Measurements from ENCODE around the gene ZNF624.

ZNF624 gene

GRCh38 chr17:16649585-16649984 is 4.1 kb downstream of the ZNF624 start:
- no peak for DNase-seq
- Mint-ChIP-seq H3K4me3 (no peak overlapping the region), H3K27me3 (no peaks in the 10 kb centered on the region), H3K9me3 (no peaks in the 10 kb centered on the region), H3K36me3 (ENCODE audit: low read depth) (peaks cover 29% of the 10 kb centered on the region), H3K4me1 (ENCODE audit: low read depth) (peaks cover 21% of the 10 kb centered on the region), H3K27ac (no peak overlapping the region)

- Mint-ChIP-seq H3K9me3 (peaks cover 16% of the 10 kb centered on the region), H3K36me3 (ENCODE audit: low read depth) (peaks cover 87% of the 10 kb centered on the region), H3K4me3 (no peak overlapping the region), H3K4me1 (ENCODE audit: low read depth) (peaks cover 2% of the 10 kb centered on the region), H3K27me3 (no peaks in the 10 kb centered on the region), H3K27ac (no peak overlapping the region)
- DNase-seq: no peak
Observed at GRCh38 chr17:16639438-16639837, 14.2 kb downstream of the ZNF624 start.

GRCh38 chr17:16623282-16623681 is 30.4 kb downstream of the ZNF624 start:
- Mint-ChIP-seq H3K9me3 (peaks cover 63% of the 10 kb centered on the region), H3K4me1 (ENCODE audit: low read depth) (no peaks in the 10 kb centered on the region), H3K27me3 (no peaks in the 10 kb centered on the region), H3K27ac (no peak overlapping the region), H3K4me3 (no peak overlapping the region), H3K36me3 (ENCODE audit: low read depth) (peaks cover 81% of the 10 kb centered on the region)
- no peak for DNase-seq

DNA sequence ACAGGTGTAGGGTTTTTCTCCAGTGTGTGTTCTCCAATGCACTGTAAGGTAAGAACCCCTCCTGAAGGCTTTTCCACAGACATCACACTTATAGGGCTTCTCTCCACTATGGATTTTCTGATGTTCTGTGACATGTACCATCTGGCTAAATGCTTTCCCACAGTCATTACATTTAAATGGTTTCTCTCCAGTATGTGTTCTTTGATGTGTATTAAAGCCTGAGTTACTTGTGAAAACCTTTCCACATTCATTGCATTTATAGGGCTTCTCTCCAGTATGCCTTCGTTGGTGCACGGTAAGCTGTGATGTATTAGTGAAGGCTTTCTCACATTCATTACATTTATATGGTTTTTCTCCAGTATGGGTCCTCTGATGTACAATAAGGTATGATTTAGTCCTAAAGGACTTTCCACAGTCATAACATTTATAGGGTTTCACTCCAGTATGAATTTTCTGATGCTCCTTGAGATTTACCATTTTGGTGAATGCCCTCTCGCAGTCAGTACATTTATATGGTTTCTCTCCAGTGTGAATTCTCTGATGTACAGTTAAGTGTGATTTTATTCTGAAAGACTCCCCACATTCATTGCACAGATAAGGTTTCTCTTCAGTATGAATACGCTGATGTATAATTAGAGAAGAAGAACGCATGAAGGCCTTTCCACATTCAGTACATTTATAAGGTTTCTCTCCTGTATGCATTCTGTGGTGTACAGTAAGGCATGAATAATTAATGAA is 30.9 kb downstream of the ZNF624 start:
- Mint-ChIP-seq H3K9me3 (peaks cover 60% of the 10 kb centered on the region), H3K27ac (no peak overlapping the region), H3K36me3 (ENCODE audit: low read depth) (peaks cover 76% of the 10 kb centered on the region), H3K27me3 (no peaks in the 10 kb centered on the region), H3K4me1 (ENCODE audit: low read depth) (no peaks in the 10 kb centered on the region), H3K4me3 (no peak overlapping the region)
- no peak for DNase-seq

GRCh38 chr17:16617481-16618060 is 36.1 kb downstream of the ZNF624 start:
- no peak overlapping the region for H3K27ac Mint-ChIP-seq
- H3K36me3 Mint-ChIP-seq (ENCODE audit: low read depth): peaks cover 36% of the 10 kb centered on the region
- no peak for DNase-seq
- peaks cover 57% of the 10 kb centered on the region for H3K9me3 Mint-ChIP-seq
- no peak overlapping the region for H3K4me3 Mint-ChIP-seq
- no peaks in the 10 kb centered on the region for H3K4me1 Mint-ChIP-seq (ENCODE audit: low read depth)
- H3K27me3 Mint-ChIP-seq: no peaks in the 10 kb centered on the region

- peaks cover 12% of the 10 kb centered on the region for H3K27me3 Mint-ChIP-seq
- no peak for DNase-seq
- peaks cover 9% of the 10 kb centered on the region for H3K9me3 Mint-ChIP-seq
- H3K4me1 Mint-ChIP-seq (ENCODE audit: low read depth): no peaks in the 10 kb centered on the region
- no peaks in the 10 kb centered on the region for H3K36me3 Mint-ChIP-seq (ENCODE audit: low read depth)
- H3K27ac Mint-ChIP-seq: no peak overlapping the region
- H3K4me3 Mint-ChIP-seq: no peak overlapping the region
Observed at GRCh38 chr17:16599537-16599936, 54.1 kb downstream of the ZNF624 start.

- H3K27me3 Mint-ChIP-seq: peaks cover 34% of the 10 kb centered on the region
- no peaks in the 10 kb centered on the region for H3K36me3 Mint-ChIP-seq (ENCODE audit: low read depth)
- H3K4me3 Mint-ChIP-seq: no peak overlapping the region
- H3K27ac Mint-ChIP-seq: no peak overlapping the region
- H3K9me3 Mint-ChIP-seq: no peaks in the 10 kb centered on the region
- no peak for DNase-seq
- peaks cover 7% of the 10 kb centered on the region for H3K4me1 Mint-ChIP-seq (ENCODE audit: low read depth)
Observed at GRCh38 chr17:16593356-16594102, 60.1 kb downstream of the ZNF624 start.

DNA sequence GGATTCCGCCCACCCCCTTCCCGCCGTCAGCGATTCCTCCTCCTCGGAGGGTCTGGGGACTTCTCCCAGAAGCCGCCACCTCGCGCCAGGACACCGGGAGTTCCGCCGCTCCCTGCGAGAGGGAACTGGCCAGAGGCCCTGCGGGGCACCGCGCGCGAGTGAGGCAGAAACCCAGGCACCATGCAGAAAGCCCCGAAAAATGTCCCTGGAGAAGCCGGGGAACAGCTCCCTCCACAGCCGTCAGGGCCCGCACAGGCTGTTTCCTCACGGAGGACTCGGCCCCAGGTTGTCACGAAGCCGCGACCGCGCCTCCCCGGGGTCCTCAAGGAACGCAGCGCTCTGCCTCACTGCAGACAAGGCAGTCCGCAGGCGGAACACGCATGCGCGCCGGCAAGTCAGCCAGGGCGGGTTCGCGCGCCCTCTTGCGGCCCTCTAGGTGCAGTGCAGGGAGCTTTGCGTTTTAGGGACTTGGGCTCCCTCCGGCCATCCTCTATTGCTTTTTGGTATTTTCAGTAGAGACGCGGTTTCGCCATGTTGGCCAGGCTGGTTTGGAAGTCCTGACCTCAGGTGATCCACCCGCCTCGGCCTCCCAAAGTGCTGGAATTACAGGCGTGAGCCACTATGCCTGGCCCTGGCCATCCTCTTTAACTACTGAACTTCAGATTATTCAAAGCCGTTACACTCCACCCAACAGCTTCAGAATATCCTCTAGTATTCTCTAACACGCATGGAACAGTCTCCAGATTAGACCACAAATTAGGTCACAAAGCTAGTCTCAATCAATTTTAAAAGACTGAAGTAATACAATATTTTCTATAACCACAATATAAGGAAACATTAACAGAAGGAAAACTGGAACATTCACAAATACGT is 64.3 kb downstream of the ZNF624 start:
- Mint-ChIP-seq H3K36me3 (ENCODE audit: low read depth) (no peaks in the 10 kb centered on the region), H3K4me3 (peak overlapping the region; percentile 68), H3K27me3 (peaks cover 43% of the 10 kb centered on the region), H3K27ac (no peak overlapping the region), H3K4me1 (ENCODE audit: low read depth) (peaks cover 15% of the 10 kb centered on the region), H3K9me3 (no peaks in the 10 kb centered on the region)
- DNase-seq: peak; percentile 94

GRCh38 chr17:16585796-16586195 is 67.9 kb downstream of the ZNF624 start:
- DNase-seq: no peak
- peaks cover 27% of the 10 kb centered on the region for H3K4me1 Mint-ChIP-seq (ENCODE audit: low read depth)
- no peak overlapping the region for H3K4me3 Mint-ChIP-seq
- H3K27me3 Mint-ChIP-seq: peaks cover 32% of the 10 kb centered on the region
- H3K36me3 Mint-ChIP-seq (ENCODE audit: low read depth): no peaks in the 10 kb centered on the region
- no peaks in the 10 kb centered on the region for H3K9me3 Mint-ChIP-seq
- H3K27ac Mint-ChIP-seq: no peak overlapping the region

- DNase-seq: peak; percentile 94
- Mint-ChIP-seq H3K36me3 (ENCODE audit: low read depth) (no peaks in the 10 kb centered on the region), H3K4me3 (peak overlapping the region; percentile 76), H3K9me3 (no peaks in the 10 kb centered on the region), H3K4me1 (ENCODE audit: low read depth) (peaks cover 24% of the 10 kb centered on the region), H3K27me3 (peaks cover 34% of the 10 kb centered on the region), H3K27ac (peak overlapping the region; percentile 63)
Observed at GRCh38 chr17:16584273-16584995, 69.2 kb downstream of the ZNF624 start.

- H3K4me1 Mint-ChIP-seq (ENCODE audit: low read depth): peaks cover 22% of the 10 kb centered on the region
- no peak for DNase-seq
- H3K4me3 Mint-ChIP-seq: peak overlapping the region; percentile 76
- no peaks in the 10 kb centered on the region for H3K36me3 Mint-ChIP-seq (ENCODE audit: low read depth)
- H3K27ac Mint-ChIP-seq: peak overlapping the region; percentile 63
- H3K9me3 Mint-ChIP-seq: no peaks in the 10 kb centered on the region
- H3K27me3 Mint-ChIP-seq: peaks cover 39% of the 10 kb centered on the region
Observed at GRCh38 chr17:16583781-16584180, 69.9 kb downstream of the ZNF624 start.

GRCh38 chr17:16573466-16573865 is 80.2 kb downstream of the ZNF624 start:
- no peak overlapping the region for H3K4me3 Mint-ChIP-seq
- no peak overlapping the region for H3K27ac Mint-ChIP-seq
- DNase-seq: no peak
- H3K27me3 Mint-ChIP-seq: peaks cover under 1% of the 10 kb centered on the region
- H3K9me3 Mint-ChIP-seq: no peaks in the 10 kb centered on the region
- no peaks in the 10 kb centered on the region for H3K36me3 Mint-ChIP-seq (ENCODE audit: low read depth)
- peaks cover 7% of the 10 kb centered on the region for H3K4me1 Mint-ChIP-seq (ENCODE audit: low read depth)
